Measurements from ENCODE around the gene ARHGAP44. TPM values are rescaled to one million over a fixed set of nuclear protein-coding genes. Genes with fewer than 3 reads are reported as not detected.

Gene ARHGAP44
- total and polyA plus RNA-seq, 4 donors: 12.1 to 37.5 (median 20.2) TPM

- ATAC-seq (ENCODE audit: insufficient read depth, low FRiP score) (no peak), DNase-seq (no peak)
- Histone ChIP-seq H3K4me3 (no peak overlapping the region), H3K36me3 (ENCODE audit: control insufficient read depth in 4 of 4, insufficient read depth in 4 of 4, low read length in 4 of 4) (no peaks in the 10 kb centered on the region), H3K9ac (ENCODE audit: insufficient read depth in 1 of 2, low read length in 2 of 2) (no peak overlapping the region), H3K4me1 (ENCODE audit: control insufficient read depth in 5 of 5, insufficient read depth in 5 of 5, low read length in 5 of 5) (peaks cover 0 to 2% (median 0%) of the 10 kb centered on the region in 5 donors), H3K27me3 (ENCODE audit: control insufficient read depth in 3 of 3, insufficient read depth in 3 of 3, low read length in 2 of 3) (peaks cover 3 to 14% (median 7%) of the 10 kb centered on the region in 3 donors), H3K9me3 (ENCODE audit: control insufficient read depth in 4 of 4, insufficient read depth in 3 of 4, low read length in 3 of 4) (peaks cover 0 to 4% (median 2%) of the 10 kb centered on the region in 4 donors), H3K27ac (ENCODE audit: low read depth in 1 of 2, low read length in 1 of 2) (no peak overlapping the region)
- WGBS, 2 donors: 92 to 96% methylated on average over 4 of the region's 4 CpGs
- TF ChIP-seq, protein P1, sequence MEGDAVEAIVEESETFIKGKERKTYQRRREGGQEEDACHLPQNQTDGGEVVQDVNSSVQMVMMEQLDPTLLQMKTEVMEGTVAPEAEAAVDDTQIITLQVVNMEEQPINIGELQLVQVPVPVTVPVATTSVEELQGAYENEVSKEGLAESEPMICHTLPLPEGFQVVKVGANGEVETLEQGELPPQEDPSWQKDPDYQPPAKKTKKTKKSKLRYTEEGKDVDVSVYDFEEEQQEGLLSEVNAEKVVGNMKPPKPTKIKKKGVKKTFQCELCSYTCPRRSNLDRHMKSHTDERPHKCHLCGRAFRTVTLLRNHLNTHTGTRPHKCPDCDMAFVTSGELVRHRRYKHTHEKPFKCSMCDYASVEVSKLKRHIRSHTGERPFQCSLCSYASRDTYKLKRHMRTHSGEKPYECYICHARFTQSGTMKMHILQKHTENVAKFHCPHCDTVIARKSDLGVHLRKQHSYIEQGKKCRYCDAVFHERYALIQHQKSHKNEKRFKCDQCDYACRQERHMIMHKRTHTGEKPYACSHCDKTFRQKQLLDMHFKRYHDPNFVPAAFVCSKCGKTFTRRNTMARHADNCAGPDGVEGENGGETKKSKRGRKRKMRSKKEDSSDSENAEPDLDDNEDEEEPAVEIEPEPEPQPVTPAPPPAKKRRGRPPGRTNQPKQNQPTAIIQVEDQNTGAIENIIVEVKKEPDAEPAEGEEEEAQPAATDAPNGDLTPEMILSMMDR (IDR thresholded peaks at IDR 0.05; ENCODE audit: control extremely low read depth, extremely low read depth): no peak
Observed at GRCh38 chr17:13038931-13039665, 249.8 kb downstream of the ARHGAP44 start.

Small RNAs within 50 kb of the gene (small RNA-seq; reads per million reads assigned to genes)
- not detected for gene MIR1269B (ENCODE audit: low replicate concordance)

Other genes with a start within 250 kb of the ARHGAP44 start
- gene MYOCD, start 123.6 kb upstream of the ARHGAP44 start, total RNA-seq: 1 to 10 TPM; 5.2 to 6.1 TPM
- under 1 TPM; 0.73 to 0.96 TPM for gene MYOCD, start 123.6 kb upstream of the ARHGAP44 start, polyA plus RNA-seq
- gene ELAC2, start 228.5 kb downstream of the ARHGAP44 start, total RNA-seq: 10 to 100 TPM; 55.8 to 76.4 TPM
- 10 to 100 TPM; 24.1 to 35.3 TPM for gene ELAC2, start 228.5 kb downstream of the ARHGAP44 start, polyA plus RNA-seq